Iris pigment epithelial cell (primary cell): ENCODE measurements around the gene MCRIP1.
A peak's percentile ranks its signal among the peaks of the same experiment; 100 is the strongest.

Experiments
- DNase-seq: peaks from one replicate; pipeline ENCODE4 v3.0.0-alpha.2; 2011; ENCODE audit warnings: low read depth

MCRIP1 gene

GRCh38 chr17:81833160-81833920 lies at the start of gene MCRIP1:
Gene MCRIP1, minus strand, starts transcription at chr17:81833291. Its CDS starts 8,785 bp downstream, at chr17:81824506.
- peak; percentile 93 for DNase-seq

GRCh38 chr17:81879121-81879520 lies 46.0 kb upstream of the MCRIP1 start:
- DNase-seq = no peak

GRCh38 chr17:81878294-81878693 lies 45.2 kb upstream of the MCRIP1 start:
- peak; percentile 24 for DNase-seq

- no peak for DNase-seq
Measured at GRCh38 chr17:81877569-81877968, 44.5 kb upstream of the MCRIP1 start.

- DNase-seq = peak; percentile 76
Measured at GRCh38 chr17:81871387-81872230, 38.5 kb upstream of the MCRIP1 start.

GRCh38 chr17:81870981-81871386 lies 37.9 kb upstream of the MCRIP1 start, which contains the start of gene ARHGDIA:
Gene ARHGDIA, minus strand, starts transcription at chr17:81871337. Its CDS starts 1,407 bp downstream, at chr17:81869930.
- no peak for DNase-seq

GRCh38 chr17:81870131-81870980 lies 37.3 kb upstream of the MCRIP1 start:
- peak; percentile 74 for DNase-seq

- peak; percentile 23 for DNase-seq
Measured at GRCh38 chr17:81869221-81870130, 36.4 kb upstream of the MCRIP1 start.

GRCh38 chr17:81868674-81869220 lies 35.7 kb upstream of the MCRIP1 start:
- peak; percentile 93 for DNase-seq

- no peak for DNase-seq
Measured at GRCh38 chr17:81867991-81868673, 35.0 kb upstream of the MCRIP1 start.

- peak; percentile 58 for DNase-seq
Measured at GRCh38 chr17:81867170-81867990, 34.3 kb upstream of the MCRIP1 start.

- DNase-seq = peak; percentile 24
Measured at GRCh38 chr17:81866440-81867169, 33.5 kb upstream of the MCRIP1 start.

GRCh38 chr17:81865733-81866439 lies 32.8 kb upstream of the MCRIP1 start:
- peak; percentile 44 for DNase-seq

GRCh38 chr17:81865358-81865732 lies 32.3 kb upstream of the MCRIP1 start:
- DNase-seq = no peak

- no peak for DNase-seq
Measured at GRCh38 chr17:81863833-81864768, 31.0 kb upstream of the MCRIP1 start.

GRCh38 chr17:81863123-81863675 lies 30.1 kb upstream of the MCRIP1 start:
- no peak for DNase-seq
